ENCODE measurements around the gene HIVEP2.

Gene HIVEP2

DNA sequence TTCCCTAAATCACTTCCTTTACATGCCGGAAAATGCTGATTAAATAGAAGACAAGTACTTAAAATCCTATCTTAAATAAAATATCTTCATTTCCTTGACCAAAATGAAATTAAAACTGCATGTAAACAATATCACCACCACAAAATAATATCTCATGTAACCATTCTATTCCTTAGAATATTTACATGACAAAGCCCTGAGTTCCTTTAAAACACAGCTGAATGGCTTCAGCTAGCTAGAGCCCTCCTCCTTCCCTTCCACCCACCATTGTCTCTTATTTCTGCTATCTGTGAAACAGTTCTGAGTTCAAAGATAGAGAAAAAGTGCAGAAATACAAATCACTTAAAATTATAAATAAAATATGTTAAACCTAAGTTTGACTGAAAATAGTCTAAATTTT is 103.1 kb downstream of the HIVEP2 start:
- DNase-seq (ENCODE audit: low spot score): no peak

DNA sequence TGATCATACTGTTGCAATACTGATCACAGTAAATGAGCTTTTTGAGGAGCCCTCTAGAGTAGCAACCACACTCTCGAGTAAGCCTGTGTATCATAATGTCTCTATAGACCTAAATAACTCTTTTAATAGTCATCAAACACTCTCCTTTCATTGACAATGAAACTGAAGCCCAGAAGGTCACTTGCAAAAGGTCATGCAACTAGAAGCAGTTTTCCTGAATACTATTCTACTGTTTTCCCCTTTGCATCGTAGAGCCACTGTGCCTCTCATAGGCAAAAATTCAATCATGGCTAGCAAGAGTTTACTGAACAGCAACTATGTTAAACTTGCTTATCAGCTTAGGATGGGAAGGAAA is 105.3 kb downstream of the HIVEP2 start:
- no peak for DNase-seq (ENCODE audit: low spot score)

DNA sequence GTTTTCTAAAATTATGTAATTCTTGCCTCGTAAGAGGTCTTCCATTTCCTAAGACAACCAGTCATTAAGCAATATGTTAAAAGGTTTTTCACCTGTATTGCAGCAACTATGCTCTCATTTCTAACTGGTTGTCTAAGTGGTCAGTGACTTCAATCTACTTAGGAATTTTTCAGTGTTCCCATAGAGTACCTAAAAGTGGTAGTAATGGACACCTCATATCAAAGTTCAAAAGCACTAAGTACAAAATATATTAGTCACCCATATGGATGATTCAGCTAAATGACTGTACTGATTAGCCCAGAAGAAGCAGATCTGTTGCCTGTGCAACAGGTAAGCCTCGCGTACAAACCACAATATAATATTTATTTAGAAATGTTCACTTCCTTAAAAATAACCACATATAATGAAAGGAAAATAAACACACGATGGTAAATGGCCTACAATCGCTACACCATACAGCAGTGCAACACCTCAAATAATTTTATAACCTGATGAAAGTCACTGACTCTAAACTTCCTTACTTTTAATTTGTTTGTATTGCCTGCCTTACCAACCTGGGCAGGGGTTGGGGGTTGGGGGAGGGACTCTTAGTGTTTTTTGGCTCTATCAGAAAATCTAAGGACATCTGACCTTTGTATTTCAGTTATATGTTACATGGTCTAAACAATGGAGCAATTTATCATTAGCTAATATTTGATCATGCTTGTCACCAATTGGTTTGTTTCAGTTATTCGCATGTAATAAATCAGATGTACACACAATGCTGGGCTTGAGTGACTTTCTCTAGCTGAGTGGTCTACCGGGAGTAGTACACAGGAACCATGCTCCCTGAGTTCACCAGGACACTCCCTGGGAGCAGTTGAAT is 105.9 kb downstream of the HIVEP2 start:
- no peak for DNase-seq (ENCODE audit: low spot score)

DNA sequence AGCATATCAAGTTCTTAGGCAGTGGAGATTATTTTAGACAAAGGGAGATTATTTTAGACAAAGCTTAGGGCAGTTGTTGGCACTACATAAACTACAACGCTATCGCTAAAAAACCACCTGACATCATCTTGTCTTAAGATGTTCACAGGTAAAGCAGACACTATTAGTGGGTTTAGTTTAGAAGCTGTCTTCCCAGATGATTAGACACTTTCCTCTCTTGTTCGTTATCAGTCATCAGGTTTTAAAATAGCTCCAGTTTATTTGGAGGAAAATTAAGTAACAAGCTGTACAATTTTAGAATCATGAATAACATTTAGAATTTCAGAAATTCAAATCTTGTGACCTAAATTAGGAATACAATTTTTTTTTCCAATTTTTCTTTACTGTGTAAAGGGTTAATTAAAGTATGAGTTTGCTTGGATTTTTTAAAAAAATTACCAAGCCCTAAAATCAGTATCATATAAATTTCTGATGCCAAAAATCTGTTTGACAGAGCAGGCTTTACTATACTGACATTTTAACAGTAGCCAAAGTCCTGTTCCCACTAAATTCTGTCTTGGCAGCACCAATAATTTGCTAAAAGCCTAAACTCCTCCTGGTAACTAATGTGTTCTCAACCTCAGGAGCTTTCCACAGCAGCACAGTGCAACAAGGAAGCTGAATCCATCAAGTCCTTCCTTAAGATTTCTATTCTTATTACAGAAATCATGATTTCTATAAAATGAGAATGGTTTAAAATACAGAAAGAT is 109.0 kb downstream of the HIVEP2 start:
- no peak for DNase-seq (ENCODE audit: low spot score)

DNA sequence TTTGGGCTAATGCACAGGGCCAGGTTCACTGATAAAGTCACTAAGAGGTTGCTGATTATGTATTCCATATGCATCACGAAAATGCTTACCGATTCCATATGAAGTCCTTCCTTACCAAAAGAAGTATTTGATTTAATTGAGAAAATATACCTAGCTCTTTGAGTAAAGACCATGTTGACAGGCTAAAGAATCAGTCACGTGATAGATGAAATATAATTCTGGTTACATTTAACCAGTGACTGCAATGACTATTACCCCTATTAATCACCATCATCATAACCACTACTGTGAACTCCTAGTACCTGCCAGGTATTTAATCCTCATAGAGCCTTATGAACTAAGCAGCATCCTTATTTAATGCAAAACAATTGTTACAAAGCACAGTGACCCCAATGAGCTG is 110.1 kb downstream of the HIVEP2 start:
- DNase-seq (ENCODE audit: low spot score): no peak

DNA sequence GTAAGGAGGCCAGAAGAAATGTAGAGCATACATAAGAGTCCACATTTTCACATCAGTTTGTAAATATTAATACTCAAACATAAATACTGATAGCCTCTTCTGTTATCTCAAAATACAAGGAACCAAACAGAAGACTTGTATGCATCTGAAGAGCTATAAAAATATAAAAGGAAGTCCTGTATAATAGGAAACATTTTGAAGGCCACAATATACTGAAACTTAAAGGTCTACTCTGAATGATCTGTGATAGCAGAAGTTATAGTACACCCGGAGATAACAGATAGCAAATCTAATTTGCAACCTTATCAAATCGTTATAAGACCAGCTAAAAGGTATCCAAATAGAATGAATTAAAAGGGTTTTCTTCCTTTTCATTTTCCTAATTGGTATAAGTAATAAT is 111.2 kb downstream of the HIVEP2 start:
- DNase-seq (ENCODE audit: low spot score): no peak

DNA sequence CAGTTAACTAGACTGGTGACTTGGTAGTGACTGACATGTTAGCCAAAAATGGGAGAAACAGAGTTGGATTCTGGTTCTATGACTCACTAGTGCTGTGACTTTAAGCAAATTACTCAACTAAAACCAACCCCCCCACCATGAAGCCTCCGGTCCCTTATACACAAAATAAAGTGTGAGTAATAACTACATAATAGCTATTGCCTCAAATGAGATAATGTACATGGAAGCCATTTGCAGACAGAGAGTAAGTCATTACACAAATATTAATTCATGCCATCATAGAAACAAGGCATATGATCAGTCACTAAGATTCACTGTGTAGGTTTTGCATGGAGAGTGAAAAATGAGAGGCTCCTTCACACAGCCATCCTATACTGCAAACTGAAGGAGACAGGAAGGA is 111.9 kb downstream of the HIVEP2 start:
- DNase-seq (ENCODE audit: low spot score): peak; percentile 65

DNA sequence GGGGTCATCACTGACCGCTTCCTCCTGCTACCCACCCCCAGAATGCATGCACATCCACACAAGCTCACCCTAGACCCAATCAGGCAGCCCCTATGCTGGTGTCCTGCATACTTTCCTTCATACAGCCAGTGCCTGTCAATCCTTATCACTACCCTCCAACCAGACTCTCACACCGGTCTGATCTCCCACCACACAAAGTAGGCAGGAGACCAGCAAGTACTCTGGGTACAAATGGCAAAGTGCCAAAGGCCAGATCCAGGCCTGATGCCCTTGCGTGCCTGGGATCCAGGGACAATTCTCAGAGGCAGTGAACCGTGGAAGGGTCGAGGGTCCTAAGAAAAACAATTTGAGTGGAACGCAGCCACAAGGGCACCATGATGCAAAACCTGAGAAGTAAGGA is 114.2 kb downstream of the HIVEP2 start:
- no peak for DNase-seq (ENCODE audit: low spot score)

DNA sequence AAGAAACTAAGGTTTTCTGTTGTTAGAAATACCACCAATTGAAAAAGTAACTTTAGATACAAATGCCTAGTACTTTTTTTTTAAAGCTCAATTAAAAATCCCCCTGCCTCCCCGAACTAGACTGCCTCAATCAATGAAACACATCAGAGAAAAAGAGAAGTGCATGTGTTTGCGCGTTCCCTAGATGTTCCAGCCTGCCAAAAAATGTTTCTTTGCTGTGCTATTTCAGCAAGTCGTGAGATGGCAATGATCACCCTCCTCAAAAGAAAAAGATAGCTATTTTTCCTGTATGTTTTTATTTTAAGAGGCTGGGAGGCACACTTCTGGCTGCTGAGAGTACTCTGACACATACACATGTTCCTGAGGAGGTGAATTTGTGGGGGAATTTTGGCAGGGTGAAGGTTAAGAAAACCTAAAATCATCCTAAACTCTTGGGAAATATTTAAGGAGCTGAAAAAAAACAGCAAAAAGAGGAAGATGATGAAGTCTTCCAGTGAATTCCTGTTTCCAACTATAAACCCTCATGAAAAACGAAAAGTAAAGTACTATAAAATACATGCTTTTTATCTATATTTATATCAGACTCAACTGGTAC is 114.8 kb downstream of the HIVEP2 start:
- no peak for DNase-seq (ENCODE audit: low spot score)

DNA sequence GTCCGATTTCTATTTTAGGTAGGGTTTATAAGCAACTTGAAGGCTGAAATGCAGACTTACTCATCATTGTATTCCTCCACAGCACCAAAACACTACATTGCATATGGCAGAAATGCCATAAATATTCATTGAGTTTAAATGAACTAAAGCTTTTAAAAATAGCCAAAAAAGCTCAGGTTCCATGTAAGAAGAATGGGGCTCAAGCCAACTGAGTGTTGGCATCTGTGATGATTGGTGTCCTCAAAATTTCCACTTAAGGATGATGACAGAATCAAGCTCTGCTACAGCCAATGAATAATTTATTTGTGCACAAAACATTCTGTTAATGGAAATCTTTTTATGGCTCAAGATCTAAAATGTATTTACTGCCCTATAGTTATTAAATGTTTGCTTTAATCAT is 115.4 kb downstream of the HIVEP2 start:
- no peak for DNase-seq (ENCODE audit: low spot score)

DNA sequence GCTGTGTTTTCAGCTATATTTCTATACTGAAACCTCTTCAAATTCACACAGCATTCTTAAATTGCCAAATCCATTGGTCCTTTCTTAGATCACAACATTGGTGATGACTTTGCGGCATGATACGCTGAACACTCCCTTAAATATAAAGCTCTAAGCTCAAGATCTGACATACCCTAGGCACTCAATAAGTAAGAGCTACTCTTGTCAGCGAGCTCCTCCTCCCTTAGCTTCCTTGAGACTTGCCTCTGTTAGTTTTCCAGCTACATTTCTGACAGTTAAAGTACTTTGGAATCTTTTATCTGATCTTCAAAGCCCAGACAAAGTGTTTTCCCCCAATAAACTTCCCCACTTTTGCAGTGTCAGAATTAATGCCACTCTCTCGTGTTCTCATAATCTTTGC is 117.0 kb downstream of the HIVEP2 start:
- DNase-seq (ENCODE audit: low spot score): no peak

DNA sequence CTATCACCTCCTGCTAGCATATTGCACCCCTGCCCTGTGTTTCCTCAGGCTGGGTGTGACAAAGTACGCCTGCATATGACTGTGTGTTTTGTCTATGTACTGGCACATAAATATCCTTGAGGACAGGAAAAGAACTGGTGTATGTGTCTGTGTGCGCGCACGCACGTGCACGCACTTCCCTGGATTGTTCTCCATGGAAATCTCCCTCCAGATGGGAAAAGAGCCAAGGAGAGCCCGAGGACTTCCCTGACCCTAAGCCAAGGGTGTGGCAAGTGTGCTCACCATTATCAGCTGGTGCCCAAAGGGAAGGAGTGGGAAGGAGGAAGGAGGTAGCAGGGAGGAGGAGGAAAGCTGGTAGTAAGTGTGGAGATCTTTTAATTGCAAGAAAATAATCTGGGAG is 117.6 kb downstream of the HIVEP2 start:
- no peak for DNase-seq (ENCODE audit: low spot score)

DNA sequence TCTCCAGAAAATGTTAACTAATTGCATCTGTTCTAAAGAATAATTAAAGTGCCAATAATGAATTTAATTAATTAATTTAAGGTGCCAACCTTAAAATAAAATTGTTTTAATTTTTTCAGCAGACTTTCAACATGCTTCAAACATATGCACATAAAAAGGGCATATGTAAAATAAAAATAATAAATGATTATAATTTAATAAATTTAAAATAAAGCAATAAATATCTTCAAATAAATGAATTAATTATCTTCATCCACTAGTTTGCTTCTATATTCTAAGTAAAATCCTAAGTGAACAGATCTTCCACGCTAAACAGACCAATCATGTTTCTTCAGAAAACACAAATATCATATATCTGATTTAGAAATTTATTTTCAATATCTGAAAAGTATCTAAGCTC is 119.2 kb downstream of the HIVEP2 start:
- DNase-seq (ENCODE audit: low spot score): no peak

DNA sequence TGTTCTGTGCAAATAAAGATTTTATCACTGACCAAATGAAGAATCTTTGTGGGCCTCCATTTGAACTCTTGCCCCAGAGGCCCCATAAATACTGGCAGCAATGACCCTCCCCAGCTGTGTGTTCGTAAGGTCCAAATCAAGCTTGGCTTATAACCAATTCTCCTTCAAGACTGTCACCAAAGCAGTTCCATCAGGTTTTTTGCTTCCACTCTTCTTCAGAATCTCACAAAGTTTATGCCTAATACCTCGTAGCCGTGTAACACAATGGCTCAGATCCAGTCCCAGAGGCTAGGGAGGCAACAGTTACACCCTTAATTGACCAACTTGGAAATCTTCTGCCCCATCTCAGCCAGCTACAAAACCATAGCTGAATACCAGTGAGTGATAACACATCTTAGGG is 120.5 kb downstream of the HIVEP2 start:
- no peak for DNase-seq (ENCODE audit: low spot score)

DNA sequence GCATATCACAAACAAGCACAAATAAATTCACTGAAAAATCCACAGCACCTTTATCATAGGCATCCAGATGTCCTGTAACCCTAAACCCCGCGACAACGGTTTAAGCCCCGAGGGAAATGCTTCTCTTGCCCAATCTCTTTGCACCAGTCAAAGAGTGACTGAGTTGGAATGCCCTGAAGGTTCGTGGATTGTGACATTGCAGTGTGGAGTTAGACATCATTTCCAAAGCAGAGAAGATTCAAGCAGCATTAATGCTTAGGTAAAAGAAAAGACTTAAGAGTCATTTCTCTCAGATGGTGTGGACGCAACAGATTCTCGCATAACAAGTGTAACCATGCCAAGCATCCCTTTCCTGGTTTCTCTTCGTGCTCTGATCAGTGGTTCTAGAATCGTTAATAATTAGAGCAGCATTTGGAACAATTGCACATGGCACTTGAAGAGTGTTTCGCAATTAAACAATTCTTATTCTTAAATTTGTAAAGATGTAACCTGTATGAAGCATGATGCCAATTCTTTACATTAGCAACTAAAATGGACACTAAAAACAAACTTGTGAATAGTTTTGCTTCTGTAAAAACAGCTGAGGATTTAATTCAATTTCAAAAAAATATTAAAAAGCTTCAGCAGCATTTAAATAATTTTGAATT is 121.6 kb downstream of the HIVEP2 start:
- DNase-seq (ENCODE audit: low spot score): no peak

DNA sequence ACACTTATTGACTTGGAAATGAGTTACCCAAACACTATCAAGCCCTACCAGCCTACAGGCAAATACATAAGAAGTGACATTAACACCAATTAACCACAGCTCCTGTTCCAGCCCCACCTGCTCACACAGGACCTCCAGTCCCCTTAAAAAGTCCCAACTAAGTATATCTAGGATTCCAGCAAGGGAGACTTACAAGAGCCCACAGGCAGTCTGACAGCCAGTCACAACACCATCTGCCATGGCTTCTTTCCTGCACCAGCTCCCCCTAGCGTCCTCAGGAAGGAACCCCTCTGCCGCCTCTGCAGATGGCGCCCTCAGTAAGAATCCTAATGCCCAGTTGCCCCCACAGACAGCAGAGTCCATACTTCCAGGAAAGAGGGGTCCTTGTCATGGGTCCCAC is 122.1 kb downstream of the HIVEP2 start:
- no peak for DNase-seq (ENCODE audit: low spot score)

DNA sequence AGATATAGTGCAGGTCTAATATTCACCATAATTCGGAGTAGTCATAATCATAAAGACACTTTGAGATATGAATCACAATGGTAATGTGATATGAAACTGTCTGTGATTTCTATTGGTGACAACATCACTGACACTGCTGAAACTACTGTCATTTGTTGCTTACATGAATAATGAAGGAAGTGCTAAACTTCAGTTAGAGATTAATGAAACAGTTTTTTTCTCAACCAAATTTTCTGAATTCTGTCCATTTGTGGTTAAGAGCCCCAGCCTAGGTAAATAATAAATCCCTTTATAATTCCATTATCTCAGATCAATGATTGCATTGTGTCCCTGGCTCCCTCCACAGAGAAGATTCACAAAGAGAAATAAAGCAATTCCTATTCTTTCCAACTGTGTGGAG is 122.6 kb downstream of the HIVEP2 start:
- DNase-seq (ENCODE audit: low spot score): no peak

DNA sequence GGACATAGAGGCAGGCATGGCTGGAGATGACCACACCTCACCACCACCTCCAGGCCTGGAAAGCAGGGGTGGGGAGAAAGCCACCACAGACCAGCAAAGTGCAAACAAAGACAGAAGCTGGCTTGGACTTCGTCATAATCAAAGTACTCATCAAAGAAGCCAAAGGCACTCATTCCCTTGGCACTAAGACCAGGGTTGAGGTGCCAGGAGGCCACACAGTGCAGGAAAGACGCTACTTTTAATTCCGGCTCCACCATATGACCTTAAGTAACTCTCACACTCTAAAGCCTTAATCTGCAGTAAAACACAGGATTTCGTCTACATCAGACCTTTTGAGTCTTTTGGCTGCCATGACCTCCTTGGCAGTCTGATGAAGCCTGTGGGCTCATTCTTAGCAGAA is 123.1 kb downstream of the HIVEP2 start:
- DNase-seq (ENCODE audit: low spot score): no peak

DNA sequence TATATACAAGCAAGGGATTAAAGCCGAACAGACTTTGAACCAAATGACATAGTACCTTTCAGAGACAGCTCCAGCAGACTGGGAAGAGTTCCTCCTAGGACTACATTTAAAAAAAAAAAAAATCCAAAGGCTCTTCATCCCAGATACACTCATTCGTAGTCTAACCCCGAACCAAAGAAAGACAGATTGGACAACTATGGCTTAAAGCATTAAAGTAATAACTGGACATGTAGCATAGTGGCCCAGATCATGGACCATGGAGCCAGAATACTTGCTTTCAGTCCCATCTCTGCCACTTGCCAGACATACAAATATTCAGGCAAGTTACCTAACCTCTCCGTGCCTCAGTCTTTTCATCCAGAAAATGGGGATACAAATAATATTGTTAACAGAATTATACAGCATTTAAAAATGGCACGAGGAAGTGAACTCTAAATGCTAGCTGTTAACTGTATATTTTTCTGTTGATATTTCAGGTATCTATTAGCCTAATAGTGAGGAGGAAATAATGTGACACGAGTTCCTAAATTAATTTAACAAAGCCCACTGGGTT is 123.7 kb downstream of the HIVEP2 start:
- no peak for DNase-seq (ENCODE audit: low spot score)

DNA sequence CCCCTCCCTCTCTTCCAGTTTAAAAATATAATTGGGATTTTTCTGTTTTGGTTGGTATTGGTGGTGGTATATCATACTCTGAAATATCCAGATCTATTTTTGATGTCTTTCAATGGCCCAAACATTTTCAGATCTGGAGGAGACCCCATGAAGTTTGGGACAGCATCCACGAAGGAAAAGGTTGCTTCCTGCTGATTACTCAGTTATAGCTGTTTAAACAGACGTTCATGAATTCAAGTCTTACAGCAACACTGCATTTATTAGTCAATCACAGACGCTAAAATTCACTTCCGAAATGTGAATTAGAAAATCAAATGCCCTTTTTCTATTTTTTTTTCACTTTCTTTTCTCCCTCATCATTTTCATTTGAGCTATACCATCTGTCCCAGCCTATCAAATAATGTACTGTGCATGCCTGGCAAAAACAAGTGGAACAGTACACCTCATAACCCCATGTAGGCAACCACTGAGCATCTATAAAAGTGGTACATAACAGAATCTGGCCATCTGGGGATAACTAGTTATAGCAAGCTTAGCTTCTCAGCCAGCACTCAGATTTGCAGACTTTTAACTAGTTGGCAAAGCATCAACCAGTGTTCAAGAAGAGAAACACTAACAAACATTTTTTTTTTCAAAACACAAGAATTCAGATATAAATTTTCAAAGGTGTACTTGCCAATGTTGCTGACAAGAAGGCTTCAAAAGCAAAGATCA is 124.5 kb downstream of the HIVEP2 start:
- DNase-seq (ENCODE audit: low spot score): no peak

DNA sequence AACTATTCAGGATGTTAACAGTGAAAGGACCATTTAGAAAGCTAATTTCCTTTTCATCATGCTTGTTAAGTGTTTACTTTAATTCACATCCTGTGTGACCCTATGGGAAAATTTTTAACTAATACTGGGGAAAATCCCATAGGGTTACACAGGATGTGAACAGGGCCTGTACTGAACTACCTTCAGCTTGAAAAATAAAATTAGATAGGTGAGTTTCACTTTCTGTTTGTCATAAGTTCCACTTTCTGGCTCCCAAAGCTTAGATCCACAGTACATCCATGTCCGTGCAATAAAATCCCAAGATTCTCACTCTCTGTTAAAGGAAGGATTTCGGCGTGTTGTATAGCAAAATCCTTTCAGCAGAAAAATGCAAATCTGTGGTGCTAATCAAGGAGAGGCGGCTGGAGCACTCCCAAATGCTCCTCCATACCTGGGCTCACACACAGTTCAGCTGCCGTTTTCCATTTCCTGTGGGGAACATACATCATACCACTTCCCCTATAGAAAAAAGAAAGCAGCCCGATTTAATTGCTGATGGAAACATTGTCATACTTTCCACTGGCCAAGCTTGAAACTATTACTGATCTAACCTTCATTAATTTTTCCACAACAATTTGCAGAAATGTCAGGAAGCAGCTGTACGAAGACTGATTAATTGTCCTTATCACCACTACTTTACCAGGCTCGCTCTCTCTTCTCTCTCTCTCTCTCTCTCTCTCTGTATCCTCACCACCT is 125.2 kb downstream of the HIVEP2 start:
- DNase-seq (ENCODE audit: low spot score): no peak

Measured in GM03348 (cell line).